GM21825 (cell line): Measurements from ENCODE around the gene GAMT.

Experiments used
- ATAC-seq: cut with Tn5 transposase; IDR thresholded peaks from one replicate; pipeline ENCODE4 v1.9.1; 2021; ENCODE audit warnings: mild to moderate bottlenecking, moderate library complexity; ENCODE audit not compliant: unreplicated experiment

GAMT gene

DNA sequence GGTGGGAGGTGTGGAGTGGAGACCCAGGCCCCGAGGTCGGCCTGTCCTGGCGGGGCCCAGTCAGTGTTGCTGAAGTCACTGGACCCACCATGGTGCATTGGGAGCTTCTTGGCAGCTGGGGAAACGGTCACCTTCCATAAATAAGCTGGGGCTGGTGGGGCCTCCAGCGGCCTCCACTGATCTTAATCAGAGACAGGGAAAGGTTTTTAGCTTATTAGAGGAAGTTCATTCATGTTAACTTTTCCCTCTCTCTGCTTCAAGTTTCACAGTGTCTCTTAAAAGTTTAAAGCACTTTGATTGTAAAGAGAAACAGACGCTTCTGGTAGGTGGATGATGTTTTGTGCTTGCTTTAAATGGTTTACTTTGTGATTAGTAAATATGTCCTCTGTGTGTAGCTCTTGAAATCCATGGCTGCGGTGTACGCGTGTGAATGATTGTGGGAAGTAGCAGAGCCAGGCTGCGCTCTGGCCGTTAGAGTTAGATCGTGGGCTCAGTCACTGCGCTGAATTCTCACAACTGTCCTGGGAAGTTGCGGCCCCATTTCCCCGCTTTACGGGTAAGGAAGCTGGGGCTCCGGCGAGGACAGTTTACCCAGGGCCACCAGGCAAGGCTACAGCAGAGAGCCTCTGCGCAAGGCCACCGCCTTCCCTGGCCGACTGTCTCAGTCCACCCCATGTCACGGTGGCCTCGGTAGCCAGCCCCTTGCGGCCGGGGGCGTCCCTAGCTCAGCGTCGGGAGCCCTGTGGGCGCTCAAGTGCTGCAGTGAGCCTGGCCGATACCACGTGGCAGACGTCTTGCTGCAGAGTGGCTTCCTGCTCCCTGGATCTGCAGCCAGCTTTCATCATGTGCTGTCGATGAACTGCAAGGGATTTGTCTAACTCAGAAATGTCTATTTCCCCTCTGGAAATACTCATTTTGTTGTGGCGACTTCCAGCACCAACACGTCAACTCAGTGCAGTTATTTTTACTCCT lies 34.2 kb downstream of the GAMT start:
- no peak for ATAC-seq

DNA sequence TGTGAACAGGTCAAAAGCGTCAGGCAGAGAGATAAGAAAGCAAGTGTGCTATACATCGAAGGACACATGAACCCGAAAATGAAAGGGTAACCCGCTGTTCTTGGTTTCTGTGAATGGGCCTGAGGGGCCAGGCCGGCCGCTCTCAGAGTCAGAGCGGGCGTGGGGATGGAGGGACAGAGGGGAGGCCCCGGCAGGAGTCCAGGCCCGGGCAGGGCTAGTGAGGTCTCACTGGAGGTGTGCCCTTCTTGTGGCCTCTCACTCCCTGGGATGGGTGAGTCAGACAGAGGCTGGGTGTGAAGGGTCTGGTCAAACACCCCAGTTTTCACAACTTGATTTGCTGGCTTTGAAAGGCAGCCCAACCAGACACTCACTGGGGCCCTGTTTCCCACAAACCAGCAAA lies 35.0 kb downstream of the GAMT start:
- ATAC-seq, result no peak

DNA sequence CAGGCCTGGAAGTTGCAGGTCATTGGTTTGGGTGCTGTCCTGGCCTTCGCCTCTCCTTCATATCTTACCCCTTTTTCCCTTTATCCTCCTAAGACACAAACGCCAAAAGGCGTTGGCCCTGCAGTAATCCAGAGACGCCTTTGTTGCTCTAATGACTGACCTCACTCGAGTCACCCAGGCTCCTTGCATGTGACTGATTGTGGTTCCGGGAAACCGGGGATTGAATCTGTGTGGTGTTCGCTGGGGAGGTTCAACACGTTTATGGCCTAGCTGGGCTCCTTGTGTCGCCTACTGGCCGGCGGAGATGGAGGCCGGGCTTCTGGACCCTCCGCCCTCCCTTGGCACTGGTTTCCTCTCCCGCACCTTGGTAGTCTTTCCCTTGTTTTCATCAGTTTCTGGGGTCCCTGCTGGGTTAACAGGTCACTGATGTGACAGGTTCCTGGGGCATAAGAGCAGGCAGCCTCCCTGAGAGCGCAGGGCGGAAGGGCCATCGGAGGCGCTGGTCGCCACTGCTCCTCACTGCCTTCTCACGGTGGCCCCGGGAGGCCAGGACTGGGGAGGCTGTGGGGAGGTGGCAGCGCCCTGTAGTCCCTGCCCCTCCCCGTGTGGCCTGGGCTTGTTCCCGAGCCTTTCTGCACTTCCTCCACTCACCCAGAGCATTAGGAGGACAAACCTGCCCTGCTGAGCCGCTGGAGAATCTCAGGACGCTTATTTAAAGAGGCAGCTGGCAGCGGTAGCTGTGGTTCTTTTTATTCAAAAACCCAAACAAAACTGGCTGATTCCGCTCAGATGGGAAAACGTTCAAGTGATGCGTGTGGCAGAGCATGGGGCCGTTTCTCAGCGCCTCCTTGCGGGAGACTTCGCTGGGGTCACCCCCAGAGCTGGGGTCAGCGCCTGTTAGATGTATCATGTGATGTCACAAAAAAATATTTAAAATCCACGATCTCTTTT lies 35.7 kb downstream of the GAMT start:
- ATAC-seq, result no peak

DNA sequence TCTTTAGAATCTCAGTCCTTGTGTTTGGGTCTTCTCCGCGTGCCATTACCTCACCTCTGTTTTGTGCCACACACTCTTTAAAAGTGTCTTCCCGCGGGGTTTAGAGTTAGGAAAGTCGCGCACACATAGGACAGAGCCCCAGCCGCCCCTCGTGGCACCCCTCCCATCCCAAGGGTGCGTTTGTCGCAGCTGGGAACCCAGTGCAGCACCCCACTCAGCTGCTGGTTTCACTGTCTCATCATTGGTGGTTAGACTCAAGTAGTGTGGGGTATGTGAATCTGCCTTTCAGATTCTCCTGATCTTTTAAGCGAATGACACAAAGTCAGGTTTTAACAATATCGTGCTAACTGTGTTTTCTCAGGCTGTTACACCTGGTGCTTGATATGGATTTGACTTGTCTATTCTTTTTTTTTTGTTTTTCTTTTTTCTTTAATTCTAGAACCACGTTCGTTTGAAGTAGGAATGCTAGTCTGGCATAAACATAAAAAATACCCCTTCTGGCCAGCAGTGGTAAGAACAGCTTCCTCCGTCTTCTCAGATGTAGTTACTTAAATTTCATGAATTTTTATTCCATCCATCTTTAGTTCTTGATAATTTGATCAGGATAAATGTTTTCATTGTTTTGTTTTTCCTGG lies 37.2 kb downstream of the GAMT start:
- ATAC-seq, result no peak

DNA sequence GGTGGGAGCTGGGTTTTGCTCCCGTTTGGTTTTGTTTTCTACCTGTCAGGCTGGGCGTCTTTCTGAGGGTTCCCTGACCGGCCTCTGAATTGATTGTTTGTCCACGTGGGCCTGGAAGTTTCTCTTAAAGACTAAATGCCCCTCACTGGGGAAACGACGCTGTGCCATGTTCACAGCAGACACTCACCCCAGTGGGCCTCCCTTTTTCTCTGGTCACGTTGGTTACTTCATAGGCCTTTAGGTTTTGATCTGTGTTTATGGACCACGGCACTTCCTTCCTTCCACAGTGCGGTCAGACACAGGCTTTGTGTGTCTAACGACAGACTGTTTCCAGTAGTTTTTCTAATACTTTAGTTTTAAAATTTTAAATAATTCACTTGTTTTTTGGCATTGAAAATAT lies 37.7 kb downstream of the GAMT start:
- no peak for ATAC-seq

DNA sequence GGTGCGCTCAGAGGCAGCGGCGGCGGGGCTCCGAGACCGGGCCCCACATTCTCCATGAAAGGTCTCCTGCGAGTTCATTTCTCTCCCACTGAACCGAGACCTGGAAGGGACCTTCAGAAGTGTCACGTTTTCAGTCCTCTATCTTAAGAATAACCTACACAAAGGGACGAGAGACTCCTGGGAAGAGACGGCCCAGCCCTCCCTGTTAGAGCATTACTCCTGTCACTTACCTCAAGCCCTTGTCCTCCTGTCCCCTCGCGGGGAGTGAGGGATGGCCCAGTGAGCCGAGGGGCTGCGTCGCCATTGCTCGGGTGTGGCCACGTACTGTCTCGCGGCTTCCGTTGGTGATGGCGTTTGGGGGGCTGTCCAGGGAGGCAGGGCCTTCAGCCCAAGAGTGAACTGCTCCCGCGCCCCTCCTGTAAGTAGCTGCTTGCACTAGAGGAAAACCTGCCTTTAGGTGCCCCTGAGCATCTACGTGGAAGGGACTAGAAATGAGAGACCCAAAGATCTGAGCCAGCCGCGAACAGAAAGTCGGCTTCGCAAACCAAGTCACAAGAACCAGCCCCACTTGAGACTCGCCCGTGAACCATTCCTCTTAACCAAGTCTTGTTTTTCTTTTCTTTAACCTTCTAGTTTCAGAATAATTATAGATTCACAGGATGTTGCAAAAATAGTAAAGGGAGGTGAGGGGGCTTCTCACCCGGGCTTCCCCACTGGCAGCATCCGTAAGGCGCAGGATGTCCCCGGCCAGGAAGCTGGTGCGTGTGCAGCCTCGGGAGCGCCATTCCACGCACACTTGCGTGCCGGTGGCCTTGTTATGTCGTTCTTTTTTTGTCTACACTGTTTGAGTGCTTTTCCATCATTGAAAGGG lies 38.7 kb downstream of the GAMT start:
- ATAC-seq, result no peak

DNA sequence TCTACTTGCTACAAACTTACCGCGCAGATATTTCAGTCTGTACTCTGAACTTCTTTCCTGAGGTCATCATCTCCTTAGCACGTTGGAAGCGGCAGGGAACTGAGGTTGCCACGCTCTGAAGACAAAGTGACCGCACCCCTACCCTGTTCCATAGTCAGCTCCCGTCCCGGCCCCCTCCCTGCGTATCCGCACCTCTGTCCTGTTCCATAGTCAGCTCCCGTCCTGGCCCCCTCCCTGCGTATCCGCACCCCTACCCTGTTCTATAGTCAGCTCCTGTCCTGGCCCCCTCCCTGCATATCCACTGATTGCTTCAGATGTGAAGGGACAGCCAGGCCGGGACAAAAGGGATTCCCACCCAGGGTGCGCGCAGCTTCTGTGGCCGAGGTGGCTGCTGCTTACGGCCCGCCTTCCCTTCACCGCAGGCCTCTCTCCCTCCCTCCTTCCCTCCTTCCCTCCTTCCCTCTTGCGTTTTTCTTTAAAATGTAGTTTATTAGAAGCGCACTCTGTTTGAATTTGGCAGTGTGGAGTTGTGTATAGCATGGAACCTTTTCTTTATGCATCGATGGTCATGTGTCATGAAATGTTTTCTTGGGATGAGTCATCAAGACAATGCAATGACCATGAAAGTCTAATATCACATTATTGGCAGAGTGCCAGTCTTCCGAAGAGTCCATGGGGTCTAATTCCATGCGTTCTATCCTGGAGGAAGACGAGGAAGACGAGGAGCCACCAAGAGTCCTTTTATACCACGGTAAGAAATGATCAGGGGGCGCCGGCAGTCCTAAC lies 39.5 kb downstream of the GAMT start:
- no peak for ATAC-seq

DNA sequence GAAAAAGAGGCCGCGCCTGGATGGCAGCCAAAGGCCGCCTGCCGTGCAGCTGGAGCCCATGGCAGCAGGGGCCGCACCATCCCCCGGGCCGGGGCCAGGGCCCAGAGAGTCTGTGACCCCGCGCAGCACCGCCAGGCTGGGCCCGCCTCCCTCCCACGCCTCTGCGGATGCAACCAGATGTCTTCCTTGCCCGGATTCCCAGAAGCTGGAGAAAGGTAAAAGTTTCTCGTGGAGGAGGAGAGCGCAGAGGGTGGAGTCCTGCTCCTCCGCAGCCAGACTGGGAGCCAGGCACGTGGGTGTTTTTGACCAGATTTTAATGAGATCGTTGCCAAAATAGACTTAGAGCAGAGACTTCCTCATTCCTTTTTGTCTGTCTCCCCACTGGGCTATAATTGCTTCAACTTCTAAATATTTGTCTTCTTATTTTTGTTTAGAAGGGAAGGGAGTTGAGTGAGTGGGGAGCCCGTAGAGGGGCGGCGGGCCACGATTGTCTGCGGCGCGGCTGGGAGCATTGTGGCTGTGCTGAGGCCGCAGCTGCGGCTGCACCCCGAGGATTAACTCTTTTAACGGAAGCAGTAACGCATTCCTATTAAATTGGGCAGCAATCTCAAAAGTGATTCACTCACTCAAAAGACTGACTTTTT lies 40.4 kb downstream of the GAMT start:
- no peak for ATAC-seq

DNA sequence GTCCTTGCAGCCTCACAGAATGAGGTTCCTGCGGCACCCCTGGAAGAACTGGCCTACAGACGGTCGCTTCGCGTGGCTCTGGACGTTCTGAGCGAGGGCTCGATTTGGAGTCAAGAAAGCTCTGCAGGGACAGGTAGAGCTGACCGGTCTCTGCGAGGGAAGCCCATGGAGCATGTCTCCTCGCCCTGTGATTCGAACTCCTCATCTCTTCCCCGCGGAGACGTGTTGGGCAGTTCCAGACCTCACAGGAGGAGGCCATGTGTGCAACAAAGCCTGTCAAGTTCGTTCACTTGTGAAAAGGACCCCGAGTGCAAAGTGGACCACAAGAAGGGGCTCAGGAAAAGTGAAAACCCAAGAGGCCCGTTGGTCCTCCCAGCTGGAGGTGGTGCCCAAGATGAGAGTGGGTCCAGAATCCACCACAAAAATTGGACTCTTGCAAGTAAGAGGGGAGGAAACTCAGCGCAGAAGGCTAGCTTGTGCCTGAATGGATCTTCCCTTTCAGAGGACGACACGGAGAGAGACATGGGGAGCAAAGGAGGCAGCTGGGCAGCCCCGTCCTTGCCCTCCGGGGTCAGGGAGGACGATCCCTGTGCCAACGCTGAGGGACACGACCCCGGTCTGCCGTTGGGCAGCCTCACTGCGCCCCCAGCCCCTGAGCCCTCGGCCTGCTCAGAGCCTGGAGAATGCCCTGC lies 41.1 kb downstream of the GAMT start:
- no peak for ATAC-seq

DNA sequence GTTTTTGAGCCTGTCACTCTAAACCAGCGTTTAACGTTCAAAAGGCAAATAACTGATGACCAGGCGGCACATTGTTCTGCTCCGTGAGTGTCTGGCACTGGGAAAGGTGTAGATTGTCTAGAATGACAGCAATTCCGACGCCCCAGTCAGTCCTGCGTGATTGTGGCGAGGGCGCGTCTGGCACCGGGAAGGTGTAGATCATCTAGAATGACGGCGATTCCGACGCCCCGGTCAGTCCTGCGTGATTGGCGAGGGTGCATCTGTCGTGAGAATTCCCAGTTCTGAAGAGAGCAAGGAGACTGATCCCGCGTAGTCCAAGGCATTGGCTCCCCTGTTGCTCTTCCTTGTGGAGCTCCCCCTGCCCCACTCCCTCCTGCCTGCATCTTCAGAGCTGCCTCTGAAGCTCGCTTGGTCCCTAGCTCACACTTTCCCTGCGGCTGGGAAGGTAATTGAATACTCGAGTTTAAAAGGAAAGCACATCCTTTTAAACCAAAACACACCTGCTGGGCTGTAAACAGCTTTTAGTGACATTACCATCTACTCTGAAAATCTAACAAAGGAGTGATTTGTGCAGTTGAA lies 43.7 kb downstream of the GAMT start:
- no peak for ATAC-seq

DNA sequence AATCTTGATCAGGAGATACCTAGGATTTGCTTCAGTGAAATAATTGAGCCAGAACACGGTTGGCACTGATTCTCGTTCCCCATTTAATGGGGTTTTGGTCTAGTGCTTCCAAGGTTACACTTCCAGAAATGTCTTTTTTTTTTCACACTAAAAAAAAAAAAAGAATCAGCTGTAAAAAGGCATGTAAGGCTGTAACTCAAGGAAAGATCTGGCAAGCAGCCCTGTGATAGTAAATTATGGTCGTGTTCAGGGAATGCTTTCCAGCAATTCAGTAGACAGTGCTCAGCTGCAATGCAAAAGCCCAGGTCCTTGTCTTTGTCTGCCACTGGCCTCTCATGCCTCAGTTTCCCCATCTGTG lies 44.9 kb downstream of the GAMT start:
- no peak for ATAC-seq

DNA sequence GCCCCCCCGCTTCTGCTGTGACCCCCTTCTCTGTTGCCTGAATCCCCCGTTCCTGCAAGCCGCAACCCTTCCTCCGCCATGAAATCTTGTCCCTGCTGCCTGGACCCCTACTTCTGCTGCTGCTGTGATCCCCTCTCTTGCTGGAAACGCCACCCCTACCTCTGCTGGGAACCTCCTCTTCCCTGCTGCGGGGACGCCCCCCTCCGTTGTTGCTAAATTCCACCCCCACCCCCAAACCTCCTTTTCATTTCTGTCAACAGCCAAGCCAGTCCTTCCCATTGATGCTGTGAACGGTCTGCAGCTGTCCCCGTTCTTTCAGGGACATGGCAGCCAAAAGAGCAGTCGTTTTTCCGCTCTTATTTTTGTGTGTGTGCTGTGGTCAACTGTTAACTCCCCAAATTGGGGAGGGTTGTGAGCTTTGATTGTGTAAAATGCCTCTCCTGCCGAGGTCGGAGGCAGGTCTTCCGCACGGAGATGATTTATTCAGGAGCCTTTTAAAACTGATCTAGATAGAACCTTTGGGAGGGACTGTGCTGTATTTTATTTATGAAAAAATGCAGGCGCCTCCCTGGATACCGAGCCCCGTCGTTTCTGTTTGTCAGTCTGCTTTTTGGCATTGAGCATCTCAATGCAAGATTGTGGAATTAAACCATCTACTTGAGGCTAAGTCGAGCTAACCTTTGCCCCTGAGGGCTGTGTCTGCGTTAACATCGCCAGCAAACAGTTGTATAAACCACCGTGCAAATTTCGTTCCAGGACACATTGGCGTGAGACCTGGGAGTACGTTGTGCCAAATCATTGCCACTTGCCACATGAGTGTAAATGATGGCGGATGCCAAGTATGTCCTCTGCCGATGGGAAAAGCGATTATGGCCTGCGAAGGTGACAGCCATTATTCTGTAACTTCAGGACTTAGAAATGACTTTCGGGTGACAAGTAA lies 45.5 kb downstream of the GAMT start:
- no peak for ATAC-seq

DNA sequence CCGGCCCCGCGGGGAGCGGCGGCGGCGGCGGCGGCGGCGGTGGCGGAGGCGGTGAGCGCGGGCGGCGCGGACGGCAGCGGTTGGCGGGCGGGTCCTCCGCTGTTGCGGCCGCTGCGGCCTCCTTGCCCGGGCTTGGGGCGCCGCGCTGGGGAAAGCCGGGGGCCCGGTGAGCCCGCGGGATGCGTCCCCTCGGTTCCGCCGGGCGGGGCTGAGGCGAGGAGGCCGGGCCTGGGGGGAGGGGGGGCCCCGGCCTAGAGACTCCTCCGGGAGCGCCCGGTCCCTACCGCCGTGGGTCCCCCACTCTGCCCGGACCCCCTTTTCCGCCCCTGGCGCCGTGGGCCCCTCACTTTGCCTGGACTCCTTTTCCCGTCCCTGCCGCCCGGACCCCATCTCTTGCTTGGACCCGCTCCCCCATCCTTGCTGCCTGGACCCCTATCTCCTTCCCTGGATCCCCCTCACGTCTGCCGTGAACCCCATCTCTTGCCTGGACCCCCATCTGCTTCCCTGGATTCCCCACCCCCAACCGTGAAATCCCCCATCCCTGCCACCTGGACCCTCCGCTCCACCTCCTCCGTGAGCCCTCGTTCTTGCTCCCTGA lies 46.3 kb downstream of the GAMT start:
- no peak for ATAC-seq

DNA sequence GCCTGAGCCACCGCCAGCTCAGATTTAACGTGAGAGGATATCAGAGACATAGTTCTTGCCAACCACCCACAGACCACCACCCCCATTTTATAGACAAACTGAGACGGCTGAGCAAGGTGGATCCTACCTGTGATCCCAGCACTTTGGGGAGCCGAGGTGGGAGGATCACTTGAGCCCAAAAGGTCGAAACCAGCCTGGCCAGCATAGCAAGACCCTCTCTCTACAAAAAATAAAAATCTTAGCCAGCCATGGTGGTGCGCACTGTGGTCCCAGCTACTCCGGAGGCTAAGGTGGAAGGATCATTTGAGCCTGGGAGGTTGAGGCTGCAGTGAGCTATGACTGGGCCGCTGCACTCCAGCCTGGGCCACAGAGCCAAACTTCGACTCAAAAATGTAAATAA lies 48.2 kb downstream of the GAMT start:
- no peak for ATAC-seq

DNA sequence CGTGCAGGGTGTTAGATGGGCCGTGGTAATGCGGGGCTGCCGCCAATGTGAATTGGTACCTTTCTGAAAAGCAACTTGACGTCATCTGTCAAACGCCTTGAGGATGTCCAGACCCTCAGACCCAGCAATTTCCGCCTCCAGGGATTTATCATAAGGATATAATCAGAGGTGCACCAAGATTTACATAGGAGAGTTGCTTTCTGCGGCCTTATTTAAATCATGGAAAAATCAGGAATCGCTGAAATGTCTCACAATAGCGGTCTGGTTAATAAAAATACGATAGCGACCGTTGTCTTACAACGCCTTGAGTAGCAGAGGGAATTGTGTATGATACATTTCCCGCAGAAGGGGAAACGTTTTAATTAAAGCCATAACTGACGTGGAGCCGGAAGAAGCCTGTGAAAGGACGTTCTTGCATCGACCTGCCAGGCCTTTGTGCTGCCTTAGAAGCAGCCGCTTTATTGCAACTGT lies 49.9 kb downstream of the GAMT start:
- ATAC-seq, result no peak

DNA sequence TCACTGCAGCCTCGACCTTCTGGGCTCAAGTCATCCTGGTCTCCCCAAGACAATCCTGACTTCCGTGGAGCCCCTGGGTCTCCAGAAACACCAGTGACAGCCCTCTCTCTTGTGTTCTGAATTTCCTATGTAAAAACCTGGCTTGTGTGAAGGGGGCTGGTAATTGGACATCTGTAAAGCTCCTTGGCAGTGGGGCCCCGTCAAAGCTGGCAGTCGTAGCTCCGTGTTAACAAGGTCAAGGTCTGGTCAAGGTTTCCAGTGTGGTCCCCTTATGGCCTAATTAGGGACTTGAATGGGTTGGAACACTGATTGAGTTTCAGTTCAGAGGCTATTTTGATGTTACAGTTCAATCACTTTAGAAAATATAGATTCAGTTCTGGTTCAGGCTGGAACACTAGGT lies 50.5 kb downstream of the GAMT start:
- no peak for ATAC-seq

DNA sequence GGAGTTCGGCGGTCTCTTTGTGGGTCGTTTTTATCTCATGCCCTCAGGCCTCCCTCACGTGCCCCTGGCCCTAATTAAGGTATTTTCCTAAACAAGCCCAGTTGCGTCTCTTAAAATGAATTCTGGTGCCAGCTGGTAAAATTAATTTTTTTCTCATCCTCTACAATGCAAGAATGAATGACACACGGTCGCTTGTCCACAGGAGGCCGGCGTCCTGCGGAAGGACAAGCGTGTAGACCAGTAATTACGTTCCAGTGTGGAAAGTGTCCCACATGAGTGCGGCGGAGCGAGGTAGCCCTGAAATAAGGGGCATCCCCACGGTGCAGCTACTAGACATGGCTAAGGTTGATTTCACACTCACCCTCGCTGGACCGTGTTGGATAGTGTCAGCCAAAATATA lies 52.1 kb downstream of the GAMT start:
- ATAC-seq, result no peak
